Suppressor macrophage treated with lipopolysaccharide for 1 hour (primary cell): ENCODE measurements around the gene VWA5B2.
"Not testable (repeated sequence)": the region's sequence is repeated elsewhere in the genome, so short reads cannot be mapped to it uniquely, and the experiment has no call there.

Experiments
- DNase-seq, 3 donors: peaks; one replicate each; pipeline ENCODE4 v3.0.0-alpha.2; 2020 to 2022

Gene VWA5B2

GRCh38 chr3:184248454-184249411 is 19.3 kb downstream of the VWA5B2 start, which contains the start of gene ALG3:
Gene ALG3, minus strand, starts transcription at chr3:184248962. Its CDS starts 22 bp downstream, at chr3:184248940.
- DNase-seq: peak; percentile 92 to 96 (median 96)

GRCh38 chr3:184249412-184250166 is 20.2 kb downstream of the VWA5B2 start, which contains the start of gene EEF1AKMT4:
Gene EEF1AKMT4, plus strand, starts transcription at chr3:184249672. Its CDS starts 23 bp downstream, at chr3:184249695.
- peak; percentile 97 to 99 (median 99) for DNase-seq

- peak; percentile 94 to 96 (median 96) for DNase-seq
Observed at GRCh38 chr3:184250167-184250828, 20.9 kb downstream of the VWA5B2 start.

GRCh38 chr3:184255291-184256039 is 26.1 kb downstream of the VWA5B2 start:
- no peak for DNase-seq

- DNase-seq: no peak
Observed at GRCh38 chr3:184257083-184257915, 27.9 kb downstream of the VWA5B2 start.

- DNase-seq: no peak
Observed at GRCh38 chr3:184258926-184259325, 29.5 kb downstream of the VWA5B2 start.

- DNase-seq: no peak
Observed at GRCh38 chr3:184259396-184259877, 30.1 kb downstream of the VWA5B2 start.

GRCh38 chr3:184259878-184260723 is 30.7 kb downstream of the VWA5B2 start:
- DNase-seq: peak; percentile 41 to 78 (median 57)

GRCh38 chr3:184260724-184261269 is 31.4 kb downstream of the VWA5B2 start:
- no peak for DNase-seq

- DNase-seq: peak; percentile 63 to 78 (median 65)
Observed at GRCh38 chr3:184261270-184261853, 32.0 kb downstream of the VWA5B2 start, which contains the start of gene CAMK2N2. Gene CAMK2N2, minus strand, starts transcription at chr3:184261553. Its CDS starts 268 bp downstream, at chr3:184261285.

- DNase-seq: peak; percentile 25 to 69 (median 60)
Observed at GRCh38 chr3:184261854-184262763, 32.7 kb downstream of the VWA5B2 start.

GRCh38 chr3:184262764-184263179 is 33.4 kb downstream of the VWA5B2 start:
- DNase-seq: peak in 1 of 3 donors; percentile 50

GRCh38 chr3:184267249-184267648 is 37.9 kb downstream of the VWA5B2 start:
- not testable (repeated sequence) for DNase-seq

- DNase-seq: no peak
Observed at GRCh38 chr3:184272269-184272668, 42.9 kb downstream of the VWA5B2 start.

- DNase-seq: no peak
Observed at GRCh38 chr3:184275381-184275701, 46.0 kb downstream of the VWA5B2 start.

- DNase-seq: no peak
Observed at GRCh38 chr3:184275961-184276910, 46.9 kb downstream of the VWA5B2 start, which contains the start of gene ECE2. Gene ECE2, plus strand, starts transcription at chr3:184276022. Its CDS starts 132 bp downstream, at chr3:184276154.

- DNase-seq: no peak
Observed at GRCh38 chr3:184277366-184277765, 48.0 kb downstream of the VWA5B2 start.
